ENCODE measurements around the gene PPM1J. TPM values are rescaled to one million over a fixed set of nuclear protein-coding genes. Genes with fewer than 3 reads are reported as not detected.

The PPM1J gene
- total and polyA plus RNA-seq, 2 of the 8 experiments (the other 6 are each of a cell fraction or from before 2014, with no cell fraction given): 19.4 to 31.6 TPM

GRCh38 chr1:112689842-112690237 is 25.3 kb downstream of the PPM1J start (continued):
- TF ChIP-seq CBX8 (IDR thresholded peaks at IDR 0.05; ENCODE audit: borderline replicate concordance, low read depth, low read length) (no peak), TEAD4 (IDR thresholded peaks at IDR 0.05; ENCODE audit: low read depth, low read length) (no peak), CTBP2 (IDR thresholded peaks at IDR 0.05; ENCODE audit: borderline replicate concordance, insufficient read depth, insufficient read length, low read length) (no peak), ATF2 (IDR thresholded peaks at IDR 0.05; ENCODE audit: low read length) (no peak)

All from H1 (cell line).